Measurements from ENCODE around the gene CTSE.
A peak's percentile ranks its signal among the peaks of the same experiment; 100 is the strongest.

Gene CTSE

DNA sequence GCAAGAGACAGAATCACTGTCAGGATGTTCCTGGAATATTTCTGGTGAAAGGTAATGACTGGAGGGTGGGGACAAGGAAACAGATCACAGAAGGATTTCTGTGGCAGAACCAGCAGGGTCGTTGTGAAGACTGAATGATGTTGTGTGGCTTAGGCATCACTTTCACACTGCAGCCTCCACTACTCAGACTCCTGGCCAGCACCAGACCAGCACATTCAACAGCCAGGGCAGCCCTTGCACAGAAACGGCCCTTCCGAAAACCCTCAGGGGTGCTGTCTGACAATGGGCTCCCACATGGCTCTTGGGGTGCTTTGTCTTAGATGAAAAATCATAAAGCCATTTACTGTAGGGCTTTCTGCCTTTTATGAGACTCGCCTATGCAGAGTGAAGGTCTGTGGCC is 16.7 kb downstream of the CTSE start:
- Histone ChIP-seq H3K27ac (replicated peaks) (no peak overlapping the region), H3K27me3 (ENCODE audit: insufficient read depth, poor library complexity, severe bottlenecking) (no peaks in the 10 kb centered on the region), H3K4me3 (replicated peaks; ENCODE audit: insufficient read depth, low read length) (no peak overlapping the region)
- TF ChIP-seq GABPA (IDR thresholded peaks at IDR 0.05; ENCODE audit: low read depth) = no peak
- TF ChIP-seq SPI1 (IDR thresholded peaks at IDR 0.05; ENCODE audit: borderline replicate concordance, low read depth) = no peak
- TF ChIP-seq, protein P1, sequence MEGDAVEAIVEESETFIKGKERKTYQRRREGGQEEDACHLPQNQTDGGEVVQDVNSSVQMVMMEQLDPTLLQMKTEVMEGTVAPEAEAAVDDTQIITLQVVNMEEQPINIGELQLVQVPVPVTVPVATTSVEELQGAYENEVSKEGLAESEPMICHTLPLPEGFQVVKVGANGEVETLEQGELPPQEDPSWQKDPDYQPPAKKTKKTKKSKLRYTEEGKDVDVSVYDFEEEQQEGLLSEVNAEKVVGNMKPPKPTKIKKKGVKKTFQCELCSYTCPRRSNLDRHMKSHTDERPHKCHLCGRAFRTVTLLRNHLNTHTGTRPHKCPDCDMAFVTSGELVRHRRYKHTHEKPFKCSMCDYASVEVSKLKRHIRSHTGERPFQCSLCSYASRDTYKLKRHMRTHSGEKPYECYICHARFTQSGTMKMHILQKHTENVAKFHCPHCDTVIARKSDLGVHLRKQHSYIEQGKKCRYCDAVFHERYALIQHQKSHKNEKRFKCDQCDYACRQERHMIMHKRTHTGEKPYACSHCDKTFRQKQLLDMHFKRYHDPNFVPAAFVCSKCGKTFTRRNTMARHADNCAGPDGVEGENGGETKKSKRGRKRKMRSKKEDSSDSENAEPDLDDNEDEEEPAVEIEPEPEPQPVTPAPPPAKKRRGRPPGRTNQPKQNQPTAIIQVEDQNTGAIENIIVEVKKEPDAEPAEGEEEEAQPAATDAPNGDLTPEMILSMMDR (IDR thresholded peaks at IDR 0.05; ENCODE audit: insufficient read depth, low read length) = no peak
- TF ChIP-seq POLR2AphosphoS5 (IDR thresholded peaks at IDR 0.05; ENCODE audit: low read depth) = no peak
- TF ChIP-seq, protein P2, sequence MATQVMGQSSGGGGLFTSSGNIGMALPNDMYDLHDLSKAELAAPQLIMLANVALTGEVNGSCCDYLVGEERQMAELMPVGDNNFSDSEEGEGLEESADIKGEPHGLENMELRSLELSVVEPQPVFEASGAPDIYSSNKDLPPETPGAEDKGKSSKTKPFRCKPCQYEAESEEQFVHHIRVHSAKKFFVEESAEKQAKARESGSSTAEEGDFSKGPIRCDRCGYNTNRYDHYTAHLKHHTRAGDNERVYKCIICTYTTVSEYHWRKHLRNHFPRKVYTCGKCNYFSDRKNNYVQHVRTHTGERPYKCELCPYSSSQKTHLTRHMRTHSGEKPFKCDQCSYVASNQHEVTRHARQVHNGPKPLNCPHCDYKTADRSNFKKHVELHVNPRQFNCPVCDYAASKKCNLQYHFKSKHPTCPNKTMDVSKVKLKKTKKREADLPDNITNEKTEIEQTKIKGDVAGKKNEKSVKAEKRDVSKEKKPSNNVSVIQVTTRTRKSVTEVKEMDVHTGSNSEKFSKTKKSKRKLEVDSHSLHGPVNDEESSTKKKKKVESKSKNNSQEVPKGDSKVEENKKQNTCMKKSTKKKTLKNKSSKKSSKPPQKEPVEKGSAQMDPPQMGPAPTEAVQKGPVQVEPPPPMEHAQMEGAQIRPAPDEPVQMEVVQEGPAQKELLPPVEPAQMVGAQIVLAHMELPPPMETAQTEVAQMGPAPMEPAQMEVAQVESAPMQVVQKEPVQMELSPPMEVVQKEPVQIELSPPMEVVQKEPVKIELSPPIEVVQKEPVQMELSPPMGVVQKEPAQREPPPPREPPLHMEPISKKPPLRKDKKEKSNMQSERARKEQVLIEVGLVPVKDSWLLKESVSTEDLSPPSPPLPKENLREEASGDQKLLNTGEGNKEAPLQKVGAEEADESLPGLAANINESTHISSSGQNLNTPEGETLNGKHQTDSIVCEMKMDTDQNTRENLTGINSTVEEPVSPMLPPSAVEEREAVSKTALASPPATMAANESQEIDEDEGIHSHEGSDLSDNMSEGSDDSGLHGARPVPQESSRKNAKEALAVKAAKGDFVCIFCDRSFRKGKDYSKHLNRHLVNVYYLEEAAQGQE (IDR thresholded peaks at IDR 0.05; ENCODE audit: insufficient replicate concordance, low read depth) = no peak
- no peak for DNase-seq (ENCODE audit: low read depth in 1 of 2, low spot score in 1 of 2)

DNA sequence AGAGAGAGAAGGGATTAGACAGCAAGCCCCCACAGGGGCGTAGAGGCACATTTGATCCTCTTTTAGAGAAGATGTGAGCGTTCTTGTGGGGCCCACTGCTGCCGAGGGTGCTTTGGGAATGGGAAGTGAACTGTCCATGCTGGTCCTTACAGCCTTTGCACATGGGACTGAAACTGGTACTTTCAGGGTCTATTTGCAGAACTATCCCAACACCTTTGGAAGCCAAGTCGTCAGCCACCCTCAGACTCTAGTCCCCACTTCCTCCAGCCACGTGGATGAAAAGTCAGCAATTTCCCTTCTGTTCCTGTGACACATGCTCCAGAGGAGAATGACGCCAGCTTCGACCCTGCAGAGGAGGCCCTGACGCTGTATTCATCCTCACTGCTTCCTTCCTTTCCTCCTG is 17.9 kb downstream of the CTSE start:
- TF ChIP-seq, protein P1 (IDR thresholded peaks at IDR 0.05; ENCODE audit: insufficient read depth, low read length) = no peak
- TF ChIP-seq SPI1 (IDR thresholded peaks at IDR 0.05; ENCODE audit: borderline replicate concordance, low read depth) (no peak), GABPA (IDR thresholded peaks at IDR 0.05; ENCODE audit: low read depth) (no peak), POLR2AphosphoS5 (IDR thresholded peaks at IDR 0.05; ENCODE audit: low read depth) (no peak)
- TF ChIP-seq, protein P2 (IDR thresholded peaks at IDR 0.05; ENCODE audit: insufficient replicate concordance, low read depth) = no peak
- no peak overlapping the region for H3K4me3 ChIP-seq (replicated peaks; ENCODE audit: insufficient read depth, low read length)
- H3K27me3 ChIP-seq (ENCODE audit: insufficient read depth, poor library complexity, severe bottlenecking) = no peaks in the 10 kb centered on the region
- peak in 1 of 2 experiments; percentile 32 for DNase-seq (ENCODE audit: low read depth in 1 of 2, low spot score in 1 of 2)
- H3K27ac ChIP-seq (replicated peaks) = 0 out of 2 replicates have a peak overlapping the region, but pooled peaks have one; percentile 3

DNA sequence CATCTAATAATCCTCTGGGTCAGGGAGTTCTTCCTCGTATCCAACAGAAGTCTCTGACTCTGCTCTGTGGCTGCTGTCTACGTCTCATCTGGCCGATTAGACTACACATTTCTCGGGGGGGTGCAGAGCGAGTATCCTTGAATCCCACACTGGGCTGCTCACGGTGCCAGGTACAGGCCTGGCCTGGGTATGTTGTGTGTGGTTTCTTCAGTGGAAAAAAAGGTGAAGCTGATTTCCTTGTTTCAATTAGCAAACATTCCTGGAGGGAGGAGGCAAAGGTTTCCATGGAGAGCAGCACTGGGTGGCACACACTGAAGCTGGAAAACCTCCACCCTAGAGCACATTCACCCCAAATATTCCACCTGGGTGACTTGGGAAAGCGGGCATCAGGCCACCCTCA is 18.5 kb downstream of the CTSE start:
- no peak for DNase-seq (ENCODE audit: low read depth in 1 of 2, low spot score in 1 of 2)
- TF ChIP-seq, protein P2 (IDR thresholded peaks at IDR 0.05; ENCODE audit: insufficient replicate concordance, low read depth) = no peak
- no peak for TF ChIP-seq SPI1 (IDR thresholded peaks at IDR 0.05; ENCODE audit: borderline replicate concordance, low read depth)
- no peak for TF ChIP-seq POLR2AphosphoS5 (IDR thresholded peaks at IDR 0.05; ENCODE audit: low read depth)
- Histone ChIP-seq H3K27ac (replicated peaks) (peak overlapping the region; percentile 6; the same call in 1 of the 2 replicates), H3K27me3 (ENCODE audit: insufficient read depth, poor library complexity, severe bottlenecking) (no peaks in the 10 kb centered on the region), H3K4me3 (replicated peaks; ENCODE audit: insufficient read depth, low read length) (no peak overlapping the region)
